ENCODE measurements around the gene HIBCH.
A peak's percentile ranks its signal among the peaks of the same experiment; 100 is the strongest.
"Not testable (repeated sequence)": the region's sequence is repeated elsewhere in the genome, so short reads cannot be mapped to it uniquely, and the experiment has no call there.

The HIBCH gene

DNA sequence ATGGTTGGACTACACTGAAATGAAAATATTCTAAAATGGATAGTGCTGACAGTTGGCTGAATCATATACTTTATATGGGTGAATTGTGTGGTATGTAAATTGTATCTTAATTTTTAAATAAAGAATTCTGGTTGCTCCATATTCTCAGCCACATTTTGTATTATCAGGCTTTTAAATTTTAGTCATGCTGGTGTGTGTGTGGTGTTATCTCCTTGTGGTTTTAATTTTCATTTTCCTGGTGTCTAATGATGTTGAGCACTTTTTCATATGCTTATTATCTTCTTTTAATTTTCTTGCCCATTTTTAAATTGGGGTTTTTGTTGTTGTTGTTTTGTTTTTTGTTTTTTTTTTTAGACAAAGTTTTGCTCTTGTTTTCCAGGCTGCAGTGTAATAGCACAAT is 3.8 kb upstream of the HIBCH start:
- TF ChIP-seq, protein P1, sequence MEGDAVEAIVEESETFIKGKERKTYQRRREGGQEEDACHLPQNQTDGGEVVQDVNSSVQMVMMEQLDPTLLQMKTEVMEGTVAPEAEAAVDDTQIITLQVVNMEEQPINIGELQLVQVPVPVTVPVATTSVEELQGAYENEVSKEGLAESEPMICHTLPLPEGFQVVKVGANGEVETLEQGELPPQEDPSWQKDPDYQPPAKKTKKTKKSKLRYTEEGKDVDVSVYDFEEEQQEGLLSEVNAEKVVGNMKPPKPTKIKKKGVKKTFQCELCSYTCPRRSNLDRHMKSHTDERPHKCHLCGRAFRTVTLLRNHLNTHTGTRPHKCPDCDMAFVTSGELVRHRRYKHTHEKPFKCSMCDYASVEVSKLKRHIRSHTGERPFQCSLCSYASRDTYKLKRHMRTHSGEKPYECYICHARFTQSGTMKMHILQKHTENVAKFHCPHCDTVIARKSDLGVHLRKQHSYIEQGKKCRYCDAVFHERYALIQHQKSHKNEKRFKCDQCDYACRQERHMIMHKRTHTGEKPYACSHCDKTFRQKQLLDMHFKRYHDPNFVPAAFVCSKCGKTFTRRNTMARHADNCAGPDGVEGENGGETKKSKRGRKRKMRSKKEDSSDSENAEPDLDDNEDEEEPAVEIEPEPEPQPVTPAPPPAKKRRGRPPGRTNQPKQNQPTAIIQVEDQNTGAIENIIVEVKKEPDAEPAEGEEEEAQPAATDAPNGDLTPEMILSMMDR (IDR thresholded peaks at IDR 0.05; ENCODE audit: control insufficient read depth, extremely low read depth, insufficient read depth): no peak
- H3K4me3 ChIP-seq (ENCODE audit: low read depth, low read length): no peak overlapping the region
- no peak for DNase-seq (ENCODE audit: low read depth)

DNA sequence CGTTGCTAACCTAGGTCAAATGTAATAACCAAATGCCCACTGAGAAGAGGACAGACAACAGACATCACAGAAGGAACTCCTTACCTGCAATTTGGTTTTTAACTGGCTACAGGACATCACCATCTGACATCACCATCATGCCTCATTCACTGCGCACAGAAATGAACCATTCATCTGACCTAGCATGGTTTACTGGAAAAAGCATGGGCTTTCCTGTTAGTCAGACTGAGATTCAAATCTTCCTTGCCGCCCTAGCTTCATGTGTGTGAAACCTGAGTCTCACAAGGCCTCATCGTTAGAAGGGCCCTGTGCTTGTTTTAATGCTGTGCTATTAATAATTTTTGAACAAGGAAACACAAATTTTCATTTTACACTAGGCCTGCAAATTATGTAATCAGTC is 1.1 kb upstream of the HIBCH start:
- no peak overlapping the region for H3K4me3 ChIP-seq (ENCODE audit: low read depth, low read length)
- no peak for DNase-seq (ENCODE audit: low read depth)
- TF ChIP-seq, protein P1 (IDR thresholded peaks at IDR 0.05; ENCODE audit: control insufficient read depth, extremely low read depth, insufficient read depth): no peak

DNA sequence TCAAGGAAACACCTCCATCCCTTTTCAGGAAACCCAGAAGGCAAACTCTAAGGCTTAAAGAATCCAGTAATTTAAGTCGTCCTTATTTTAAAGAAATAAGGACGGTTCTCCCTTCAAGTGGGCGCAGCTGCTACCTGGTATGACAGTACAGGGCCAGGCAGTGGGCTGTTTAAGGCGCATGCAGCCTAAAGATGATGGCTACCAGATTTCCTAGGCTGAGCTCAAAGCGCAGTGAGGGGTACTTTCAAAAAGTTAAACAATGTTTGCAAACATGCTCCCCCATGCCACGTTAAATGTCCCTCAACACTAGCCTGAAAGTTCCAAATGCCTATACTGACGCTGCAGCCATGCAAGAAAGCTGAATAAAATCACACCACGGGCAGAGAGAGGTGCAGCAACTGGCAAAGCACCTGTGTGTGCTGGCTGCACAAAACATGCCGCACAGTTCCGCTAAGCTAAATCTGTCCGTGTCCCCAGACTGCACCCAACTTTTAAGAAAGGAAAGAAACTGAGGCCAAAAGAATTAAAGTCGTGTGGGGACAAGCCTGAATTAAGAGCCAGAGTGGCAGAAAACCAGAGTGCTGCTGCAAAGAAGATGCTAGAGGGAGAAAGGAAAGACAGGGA is 583 bp downstream of the HIBCH start:
- H3K4me3 ChIP-seq (ENCODE audit: low read depth, low read length): peak overlapping the region; percentile 84
- DNase-seq (ENCODE audit: low read depth): no peak
- TF ChIP-seq, protein P1 (IDR thresholded peaks at IDR 0.05; ENCODE audit: control insufficient read depth, extremely low read depth, insufficient read depth): no peak

DNA sequence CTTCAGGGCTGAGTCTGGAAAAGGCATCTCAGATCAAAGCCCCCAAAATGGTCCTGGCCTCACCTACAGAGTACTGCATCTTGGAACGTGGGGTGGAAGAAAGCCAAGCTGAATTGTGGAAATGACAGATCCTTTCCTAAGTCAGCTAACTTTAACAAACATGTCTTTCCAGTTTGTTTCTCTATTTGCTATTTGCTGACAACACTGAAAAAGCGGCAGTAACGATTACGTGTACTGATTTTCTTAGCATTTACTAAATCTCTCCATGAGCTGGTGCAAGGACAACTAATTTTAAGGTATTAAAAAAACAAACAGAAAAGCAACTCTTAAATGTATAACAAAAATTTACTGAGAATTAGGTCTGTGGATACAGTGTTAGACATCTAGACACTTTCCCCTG is 1.1 kb downstream of the HIBCH start:
- H3K4me3 ChIP-seq (ENCODE audit: low read depth, low read length): peak overlapping the region; percentile 84
- peak; percentile 19 for DNase-seq (ENCODE audit: low read depth)
- TF ChIP-seq, protein P1 (IDR thresholded peaks at IDR 0.05; ENCODE audit: control insufficient read depth, extremely low read depth, insufficient read depth): no peak

DNA sequence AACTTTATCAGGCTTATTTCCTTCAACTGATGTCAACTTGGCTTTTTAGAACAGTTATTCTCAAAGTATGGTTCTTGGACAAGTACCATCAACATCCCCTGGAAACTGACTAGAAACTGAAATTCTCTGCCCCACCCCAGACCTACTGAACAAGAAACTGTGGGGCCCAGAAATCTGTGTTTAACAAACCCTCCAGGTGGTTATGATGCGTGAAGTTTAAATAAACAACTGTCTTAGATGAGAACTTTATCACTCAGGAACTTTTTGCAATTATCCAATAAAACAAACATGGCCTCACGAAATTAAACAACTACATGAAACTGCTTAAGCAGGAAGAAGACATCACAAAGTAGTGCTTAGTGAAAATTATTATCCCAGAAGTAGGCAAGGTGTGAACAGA is 4.4 kb downstream of the HIBCH start:
- TF ChIP-seq, protein P1 (IDR thresholded peaks at IDR 0.05; ENCODE audit: control insufficient read depth, extremely low read depth, insufficient read depth): no peak
- no peak overlapping the region for H3K4me3 ChIP-seq (ENCODE audit: low read depth, low read length)
- no peak for DNase-seq (ENCODE audit: low read depth)

DNA sequence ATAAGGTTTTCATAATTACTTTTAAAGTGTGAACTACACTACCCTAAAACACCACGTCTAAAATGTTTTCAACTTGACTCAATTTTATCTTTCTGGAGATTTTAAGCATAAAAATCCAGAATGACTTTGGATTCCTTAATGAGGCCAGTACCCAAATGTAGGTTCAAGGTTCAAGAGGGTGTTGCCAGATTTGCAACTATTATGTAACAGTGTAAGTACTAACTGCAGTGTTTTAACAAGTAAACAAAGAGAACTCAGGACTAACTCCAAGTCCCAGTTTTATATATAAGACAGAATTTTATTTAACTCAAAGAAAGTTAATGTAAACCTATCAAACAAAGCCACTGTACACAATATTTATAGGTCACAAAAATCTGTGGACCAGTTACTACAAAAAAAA is 5.7 kb downstream of the HIBCH start:
- no peak overlapping the region for H3K4me3 ChIP-seq (ENCODE audit: low read depth, low read length)
- TF ChIP-seq, protein P1 (IDR thresholded peaks at IDR 0.05; ENCODE audit: control insufficient read depth, extremely low read depth, insufficient read depth): no peak
- no peak for DNase-seq (ENCODE audit: low read depth)

DNA sequence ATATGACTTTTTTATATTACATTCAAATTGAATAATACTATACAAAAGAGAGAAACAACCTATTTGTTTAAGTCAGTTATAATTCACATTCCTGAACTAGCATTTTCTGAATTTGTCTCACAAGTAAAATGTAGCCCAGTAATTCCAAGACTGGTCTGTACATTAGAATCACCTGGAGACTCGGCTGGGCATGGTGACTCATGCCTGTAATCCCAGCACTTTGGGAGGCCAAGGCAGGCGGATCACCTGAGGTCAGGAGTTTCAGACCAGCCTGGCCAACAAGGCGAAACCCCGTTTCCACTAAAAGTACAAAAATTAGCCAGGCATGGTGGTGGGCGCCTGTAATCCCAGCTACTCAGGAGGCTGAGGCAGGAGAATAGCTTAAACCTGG is 7.0 kb downstream of the HIBCH start:
- not testable (repeated sequence) for DNase-seq (ENCODE audit: low read depth); H3K4me3 ChIP-seq (ENCODE audit: low read depth, low read length)
